GM19324 (cell line): Measurements from ENCODE around the gene EIF1.

Experiments used
- ATAC-seq: cut with Tn5 transposase; IDR thresholded peaks from one replicate; pipeline ENCODE4 v1.9.1; 2021; ENCODE audit warnings: mild to moderate bottlenecking, moderate library complexity; ENCODE audit not compliant: unreplicated experiment, low FRiP score

Gene EIF1

DNA sequence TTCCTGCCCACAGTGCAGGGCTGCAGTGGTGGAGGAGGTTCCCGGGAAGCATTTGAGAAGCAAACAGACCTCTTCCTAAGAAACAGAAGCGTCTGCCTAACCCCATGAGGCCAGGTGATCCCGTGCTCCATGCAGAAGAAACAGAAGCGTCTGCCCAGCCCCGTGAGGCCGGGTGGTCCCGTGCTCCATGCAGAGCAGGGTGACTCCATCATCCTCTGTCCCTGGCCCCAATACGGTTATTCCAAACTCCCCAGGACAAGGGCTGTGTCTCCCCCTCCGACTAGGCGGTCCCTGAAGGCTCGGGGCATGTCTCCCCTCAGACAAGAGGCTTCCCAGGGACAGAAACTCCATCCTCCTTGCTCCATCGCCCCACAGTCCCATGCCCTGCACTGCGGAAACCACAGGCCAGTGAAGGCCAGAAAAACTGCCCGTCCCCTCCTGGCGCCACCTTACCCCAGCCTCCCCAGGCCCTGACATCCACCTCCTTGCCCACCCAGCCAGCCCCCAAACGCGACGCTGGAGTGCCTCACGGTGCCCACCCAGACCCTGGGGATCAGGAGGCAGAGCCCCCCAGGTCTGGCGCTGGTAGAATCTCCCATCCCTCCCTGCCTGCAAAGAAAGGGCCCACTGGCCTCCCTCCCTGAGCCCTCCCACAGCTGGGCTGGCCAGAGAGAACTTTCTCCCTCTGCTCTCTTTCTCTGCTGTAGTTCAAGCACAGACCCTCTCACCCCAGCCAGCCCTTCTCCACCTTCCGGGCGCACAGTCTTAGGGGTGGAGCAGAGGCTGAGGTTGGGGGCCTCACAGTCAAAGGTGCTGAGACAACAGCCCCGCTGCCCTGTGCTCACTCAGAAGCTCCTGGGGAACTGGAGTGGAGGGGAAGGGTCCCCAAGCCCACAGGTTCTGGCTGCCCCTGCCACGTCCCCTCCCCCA, 33.7 kb upstream of the EIF1 start:
- no peak for ATAC-seq

DNA sequence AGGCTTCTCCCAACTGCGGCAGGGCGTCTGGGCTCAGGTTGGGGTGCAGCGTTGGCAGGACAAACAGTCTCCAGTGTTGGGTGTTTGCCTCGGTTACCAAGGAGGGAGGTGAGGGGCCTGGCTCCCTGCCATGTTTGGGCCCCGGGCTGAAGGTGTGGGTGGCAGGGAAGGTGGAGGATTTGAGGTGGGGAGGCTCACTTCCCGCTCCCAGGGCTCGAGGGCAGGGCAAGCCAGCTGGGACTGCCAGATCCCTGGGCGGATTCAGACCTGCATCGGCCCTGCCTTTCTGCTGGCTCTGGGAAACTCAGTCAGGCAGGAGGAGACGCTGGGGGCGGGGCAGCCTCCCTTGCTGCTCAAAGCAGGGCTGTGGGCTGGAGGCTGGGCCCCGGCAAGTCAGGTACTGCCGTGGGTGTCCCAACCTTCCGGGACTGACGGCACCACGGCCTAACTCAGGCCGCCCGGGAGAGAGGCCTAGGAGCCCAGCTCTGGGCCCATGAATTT, 33.0 kb upstream of the EIF1 start:
- ATAC-seq: no peak

DNA sequence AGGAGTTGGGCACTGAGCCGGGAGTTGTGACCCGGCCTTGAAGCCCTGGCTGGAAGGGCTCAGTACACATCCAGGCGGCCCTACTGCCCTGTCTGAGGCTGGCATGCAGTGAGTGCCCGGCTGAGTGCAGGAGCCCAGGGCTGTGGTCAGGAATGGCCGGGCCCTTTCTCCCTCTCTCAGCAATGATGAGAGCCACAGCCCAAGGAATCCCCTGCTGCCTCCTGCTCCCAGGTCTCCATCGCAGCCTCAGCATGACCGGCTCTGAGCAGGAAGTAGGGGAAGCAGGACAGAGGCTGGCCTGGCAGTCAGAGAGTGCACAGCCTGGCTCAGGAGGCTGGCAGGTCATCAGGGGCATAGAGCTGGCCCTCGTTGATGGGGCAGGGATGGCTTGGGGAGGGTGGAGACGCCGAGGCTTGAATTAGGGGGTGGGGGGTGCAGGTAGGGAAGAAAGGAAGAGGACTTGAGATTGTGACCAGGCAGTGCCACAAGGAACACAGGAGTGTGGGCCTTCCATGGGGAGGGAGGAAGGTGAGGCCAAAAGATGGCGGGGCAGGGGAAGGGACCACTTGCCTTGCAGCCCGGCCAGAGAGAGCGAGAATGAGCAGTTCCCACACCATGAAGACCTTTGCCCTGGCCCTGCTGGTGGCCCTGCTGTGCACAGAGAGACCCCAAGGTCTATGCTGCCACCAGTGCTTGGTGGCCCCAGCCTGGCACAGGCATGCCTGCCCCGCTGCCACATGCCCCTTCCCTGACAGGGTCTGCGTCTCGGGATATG, 32.2 kb upstream of the EIF1 start:
- no peak for ATAC-seq

DNA sequence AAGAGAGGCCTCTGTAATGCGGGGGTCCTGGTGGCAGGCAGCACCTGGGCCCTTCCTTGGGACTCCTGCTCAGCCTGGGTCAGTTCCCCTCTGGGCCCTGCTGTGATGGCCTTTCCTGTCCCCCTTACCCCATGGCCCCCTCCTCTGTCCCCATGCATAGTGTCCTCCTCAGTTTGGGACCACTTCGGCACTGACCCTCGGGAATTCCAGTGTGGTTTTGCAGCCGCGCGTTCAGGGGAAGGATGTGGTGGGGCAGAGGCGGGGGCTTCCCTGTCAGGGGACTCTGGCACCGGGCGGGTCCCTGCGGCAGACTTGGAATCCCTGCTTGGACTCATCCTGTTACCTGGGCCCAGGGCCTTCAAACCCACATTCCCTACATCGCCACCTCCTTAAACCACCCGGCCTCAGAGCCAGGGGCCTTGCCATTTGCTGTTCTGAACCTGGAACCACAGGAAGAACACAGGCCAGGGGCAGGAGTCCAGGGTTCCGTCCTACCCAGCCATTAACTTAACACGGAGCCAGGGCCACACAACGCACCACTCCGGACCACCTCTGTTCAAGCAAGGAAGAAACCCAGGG, 31.4 kb upstream of the EIF1 start:
- ATAC-seq: no peak

DNA sequence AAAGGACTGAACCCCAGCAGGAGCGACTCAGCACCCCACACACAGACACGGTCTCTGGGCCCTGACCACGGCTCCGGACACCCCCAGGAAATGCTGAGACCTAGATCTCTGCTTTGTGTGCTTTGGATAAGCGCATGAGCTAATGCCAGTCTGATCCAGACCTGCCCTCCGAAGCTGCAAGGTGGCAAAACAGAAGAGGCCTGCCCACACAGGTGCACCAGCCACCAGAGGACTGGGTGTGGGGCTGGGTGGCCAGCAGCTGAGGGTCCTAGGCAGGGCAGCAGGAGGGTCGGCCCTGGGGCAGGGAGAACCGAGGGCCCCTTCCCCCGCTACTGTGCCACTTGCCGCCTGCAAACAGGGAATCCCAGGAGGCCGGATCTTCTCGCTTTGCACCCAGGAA, 30.7 kb upstream of the EIF1 start:
- no peak for ATAC-seq

DNA sequence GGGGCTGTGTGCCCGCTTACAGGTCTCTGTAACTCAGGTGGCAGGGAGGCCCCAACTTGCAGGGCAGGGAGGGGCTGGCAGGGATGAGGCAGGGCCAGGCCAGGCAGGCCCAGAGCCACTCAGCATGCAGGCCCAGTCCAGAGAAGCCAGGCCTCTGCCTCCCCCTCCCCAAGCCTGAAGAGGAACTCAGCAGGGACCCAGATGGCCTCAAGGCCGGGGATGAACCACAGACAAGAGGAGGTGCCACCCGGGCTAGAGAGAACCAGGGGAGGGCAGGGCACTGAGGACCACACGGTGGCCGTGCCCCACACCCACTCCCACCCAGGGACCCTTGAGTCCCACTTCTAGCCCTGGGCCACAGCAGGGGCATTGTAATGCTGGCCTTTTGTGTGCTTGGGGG, 29.8 kb upstream of the EIF1 start:
- no peak for ATAC-seq

DNA sequence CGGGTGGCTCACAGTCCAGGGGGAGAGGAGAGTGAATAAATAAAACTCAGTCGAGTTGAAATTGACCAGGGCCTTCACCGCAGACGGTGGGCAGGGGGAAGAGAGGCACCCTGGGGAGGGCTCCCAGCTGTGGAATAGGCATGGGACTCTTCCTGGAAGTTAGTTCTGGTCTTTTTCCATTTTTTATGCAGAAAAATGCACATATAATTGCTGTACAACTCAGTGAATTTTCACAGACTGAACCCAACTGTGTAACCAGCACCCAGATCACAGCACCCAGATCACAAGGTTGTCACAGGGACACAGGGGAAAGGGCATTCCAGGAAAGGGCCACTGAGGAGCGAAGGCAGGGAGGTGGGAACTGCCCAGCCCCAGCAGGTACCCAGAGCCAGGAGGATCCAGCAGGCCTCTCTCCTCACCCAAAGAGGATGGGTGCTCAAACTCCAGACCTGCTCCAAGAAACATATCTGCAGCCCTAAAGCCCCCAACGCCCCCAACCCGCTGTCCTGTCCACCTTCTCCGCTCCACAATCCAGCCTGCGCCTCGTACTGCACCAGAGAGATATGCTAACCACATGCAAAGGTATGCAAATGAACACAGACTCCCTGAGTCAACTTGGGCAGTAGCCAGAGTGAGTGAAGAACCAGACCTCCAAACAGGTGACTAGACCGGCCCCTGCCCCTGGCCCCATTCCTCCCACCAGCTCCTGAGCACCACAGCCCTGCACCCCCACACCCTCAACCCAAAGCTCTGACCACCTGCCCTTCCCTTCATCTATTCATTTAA, 29.1 kb upstream of the EIF1 start:
- ATAC-seq: no peak

DNA sequence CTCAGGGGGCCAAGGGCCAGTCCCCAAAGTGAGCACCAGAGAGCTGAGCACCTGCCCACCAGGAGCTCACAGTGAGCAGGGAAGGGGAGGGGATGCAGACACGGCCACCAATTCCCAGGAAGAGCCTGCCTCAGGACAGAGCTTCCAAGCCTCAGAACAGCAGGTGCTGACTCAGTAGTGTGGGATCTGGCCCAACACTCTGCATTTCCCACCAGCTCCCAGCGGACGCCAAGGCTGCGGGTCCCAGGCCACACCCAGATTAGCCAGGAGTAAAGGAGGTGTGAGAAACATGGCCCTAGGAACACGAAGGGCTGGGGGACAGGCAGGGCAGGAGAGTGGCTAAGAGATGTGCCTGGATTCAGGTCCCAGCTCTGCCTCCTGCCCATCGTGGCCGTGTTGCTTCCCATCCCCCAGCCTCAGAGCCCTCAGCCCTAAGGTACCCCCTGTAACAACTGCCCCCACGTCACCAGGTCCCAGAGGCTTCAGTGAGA, 28.4 kb upstream of the EIF1 start:
- ATAC-seq: no peak

DNA sequence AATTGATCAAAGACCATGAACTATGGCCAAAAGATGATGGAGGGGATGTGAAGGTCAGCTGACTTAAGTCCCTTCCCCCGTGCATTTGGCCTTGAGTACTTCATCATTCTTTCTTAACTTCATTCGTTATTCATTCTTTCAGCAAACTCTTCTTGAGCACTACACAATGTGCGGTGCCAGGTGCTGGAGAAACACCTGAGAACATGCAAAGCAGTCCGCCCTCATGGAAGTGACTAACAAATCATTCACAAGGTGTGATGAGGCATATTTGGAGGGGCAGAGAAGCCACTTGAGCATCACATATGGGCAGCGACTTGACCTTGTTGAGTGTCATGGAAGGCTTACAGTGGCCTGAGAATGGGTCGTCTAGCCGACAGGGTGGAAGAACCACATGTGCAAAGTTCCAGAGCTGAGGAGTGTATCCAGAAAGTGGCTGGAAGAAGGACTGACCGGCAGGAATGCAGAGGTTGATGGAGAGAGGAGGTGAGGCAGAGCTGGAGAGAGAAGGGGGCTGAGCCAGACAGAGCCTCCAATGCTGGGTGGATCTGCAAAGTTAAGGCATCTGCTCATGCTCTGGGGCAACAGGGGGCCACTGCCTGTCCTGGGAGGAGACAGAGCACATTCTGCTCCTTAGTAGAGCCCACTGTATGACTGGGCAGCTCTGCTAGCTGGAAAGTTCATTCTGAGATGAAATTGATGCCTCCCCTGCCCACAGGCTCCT, 25.1 kb upstream of the EIF1 start:
- ATAC-seq: no peak

DNA sequence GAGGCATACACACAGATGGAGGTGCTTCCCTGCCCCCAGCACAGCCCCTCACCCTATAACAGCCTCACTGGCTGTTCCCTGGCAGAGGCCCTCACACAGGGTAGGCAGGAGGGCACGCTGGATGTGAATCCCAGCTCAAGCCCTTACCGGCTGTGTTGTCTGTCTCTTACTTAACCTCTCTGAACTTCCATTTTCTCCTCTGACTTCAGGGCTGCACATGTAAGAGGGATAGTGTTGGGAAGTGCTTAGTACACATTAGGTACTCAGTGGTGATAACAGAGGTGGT, 24.6 kb upstream of the EIF1 start:
- no peak for ATAC-seq

DNA sequence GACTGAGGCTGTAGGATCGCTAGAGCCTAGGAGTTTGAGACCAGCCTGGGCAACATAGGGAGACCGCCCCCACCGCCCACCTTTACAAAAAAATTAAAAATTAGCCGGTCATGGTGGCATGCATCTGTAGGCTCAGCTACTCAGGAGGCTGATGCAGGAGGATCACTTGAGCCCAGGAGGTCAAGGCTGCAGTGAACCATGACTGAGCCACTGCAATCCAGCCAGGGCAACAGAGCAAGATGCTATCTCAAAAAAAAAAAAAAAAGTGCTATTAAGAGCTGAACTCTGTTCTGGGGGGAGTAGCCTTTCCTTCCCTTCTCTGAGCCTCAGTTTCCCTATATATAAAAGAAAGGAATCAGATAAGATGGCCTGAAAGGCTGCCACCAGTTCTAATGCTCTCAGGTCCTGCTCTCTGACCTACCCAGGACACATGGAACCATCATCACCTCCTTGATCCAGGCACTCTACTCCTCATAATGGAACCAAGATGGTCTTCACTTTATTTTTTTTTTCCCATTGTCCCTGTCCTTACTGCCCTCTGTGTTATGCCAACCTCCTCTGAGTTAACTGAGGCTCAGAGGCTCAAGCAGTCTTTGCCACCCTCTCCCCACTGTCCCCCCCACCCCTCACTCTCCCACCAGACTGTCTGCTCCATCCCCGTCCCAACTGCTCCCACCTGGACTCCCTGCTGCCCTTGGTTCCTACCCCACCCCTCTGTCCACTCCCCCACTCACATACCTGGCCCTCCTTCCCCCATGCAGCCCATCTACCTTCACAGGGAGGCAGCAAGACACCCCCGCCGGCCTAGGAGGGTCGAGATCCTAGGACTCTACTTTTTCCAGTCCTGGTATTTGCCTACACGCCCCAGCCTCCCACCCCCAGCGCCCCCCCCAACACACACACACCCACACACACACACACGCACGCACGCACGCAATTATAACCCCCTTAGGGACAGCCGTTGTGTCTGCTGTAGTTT, 23.8 kb upstream of the EIF1 start:
- no peak for ATAC-seq

DNA sequence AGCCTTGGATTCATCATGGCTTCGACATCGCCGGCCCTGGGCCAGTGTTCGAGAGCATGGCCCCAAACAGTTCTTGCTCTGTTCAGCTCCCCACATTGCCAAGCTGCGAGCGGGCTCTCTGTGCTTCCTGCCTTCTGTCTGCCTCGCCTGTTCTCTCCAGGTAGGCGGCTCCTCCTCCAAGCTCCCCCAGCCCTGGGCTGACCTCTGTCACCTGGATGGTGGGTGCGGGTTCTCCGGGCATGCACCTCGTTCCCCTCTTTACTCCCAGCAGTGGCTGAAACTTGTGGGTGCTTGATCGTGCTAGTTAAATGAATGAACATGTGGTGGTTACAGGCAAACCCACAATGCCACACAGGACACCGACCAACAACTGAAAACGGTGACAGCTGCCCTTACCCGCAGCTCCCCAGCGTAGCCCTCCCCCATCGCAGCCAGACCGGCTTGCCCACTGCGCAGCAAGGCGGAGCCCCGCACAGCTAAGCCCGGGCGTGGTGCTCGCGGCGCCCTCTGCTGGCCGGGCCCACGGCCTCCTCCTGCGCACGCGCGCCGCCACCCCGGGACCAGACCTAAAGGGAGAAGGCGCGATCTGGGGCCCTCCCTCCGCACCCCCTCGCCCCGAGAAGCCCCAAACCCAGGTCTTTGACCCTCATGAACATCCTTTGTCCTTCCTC, 23.0 kb upstream of the EIF1 start:
- ATAC-seq: peak; percentile 79

DNA sequence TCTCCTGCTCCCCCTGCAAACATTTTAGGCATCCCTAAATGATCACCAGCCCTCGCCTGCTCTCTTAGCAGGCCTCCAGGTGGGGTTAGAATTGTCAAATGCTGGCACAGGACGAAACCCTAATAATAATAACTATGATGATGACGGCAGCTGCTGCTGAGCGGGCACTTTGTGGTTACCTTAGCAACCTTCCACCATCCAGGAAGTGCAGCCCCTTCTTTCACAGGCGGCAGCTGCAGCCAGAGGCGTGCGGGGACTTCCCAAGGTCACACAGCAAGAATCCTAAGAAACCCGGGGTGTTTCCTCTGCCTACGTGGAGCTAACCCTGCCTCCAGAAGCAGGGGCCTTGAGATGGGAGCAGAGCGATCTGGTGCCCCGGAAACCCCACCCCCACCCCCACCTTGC, 22.4 kb upstream of the EIF1 start:
- ATAC-seq: peak; percentile 25

DNA sequence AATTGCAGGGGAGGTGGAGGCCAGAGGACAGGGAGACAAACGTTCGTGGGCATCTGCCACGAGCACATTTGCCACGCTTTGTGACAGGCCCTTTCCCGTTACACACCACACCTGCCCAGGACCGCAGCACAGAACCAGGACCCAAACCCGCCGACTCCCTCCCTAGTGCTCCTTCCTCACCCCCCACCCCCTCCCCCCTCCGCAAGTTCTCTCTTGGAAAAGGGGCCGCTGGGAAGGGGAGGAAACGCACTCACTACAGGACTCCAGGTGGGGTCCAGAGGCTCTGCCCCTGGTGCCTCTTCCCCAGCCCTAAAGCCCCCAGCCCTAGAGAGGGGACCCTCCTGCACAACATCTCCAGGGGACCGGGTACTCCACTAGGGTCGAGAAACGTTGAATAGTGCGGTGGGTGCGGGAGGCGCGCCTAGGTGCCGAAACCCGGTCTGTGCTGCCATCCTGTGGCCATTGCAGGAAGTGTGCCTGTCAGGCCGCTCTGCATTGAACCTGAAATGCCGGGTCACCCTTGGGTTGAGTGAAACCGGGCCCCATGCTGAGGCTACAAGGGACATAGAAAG, 21.9 kb upstream of the EIF1 start:
- peak; percentile 61 for ATAC-seq

DNA sequence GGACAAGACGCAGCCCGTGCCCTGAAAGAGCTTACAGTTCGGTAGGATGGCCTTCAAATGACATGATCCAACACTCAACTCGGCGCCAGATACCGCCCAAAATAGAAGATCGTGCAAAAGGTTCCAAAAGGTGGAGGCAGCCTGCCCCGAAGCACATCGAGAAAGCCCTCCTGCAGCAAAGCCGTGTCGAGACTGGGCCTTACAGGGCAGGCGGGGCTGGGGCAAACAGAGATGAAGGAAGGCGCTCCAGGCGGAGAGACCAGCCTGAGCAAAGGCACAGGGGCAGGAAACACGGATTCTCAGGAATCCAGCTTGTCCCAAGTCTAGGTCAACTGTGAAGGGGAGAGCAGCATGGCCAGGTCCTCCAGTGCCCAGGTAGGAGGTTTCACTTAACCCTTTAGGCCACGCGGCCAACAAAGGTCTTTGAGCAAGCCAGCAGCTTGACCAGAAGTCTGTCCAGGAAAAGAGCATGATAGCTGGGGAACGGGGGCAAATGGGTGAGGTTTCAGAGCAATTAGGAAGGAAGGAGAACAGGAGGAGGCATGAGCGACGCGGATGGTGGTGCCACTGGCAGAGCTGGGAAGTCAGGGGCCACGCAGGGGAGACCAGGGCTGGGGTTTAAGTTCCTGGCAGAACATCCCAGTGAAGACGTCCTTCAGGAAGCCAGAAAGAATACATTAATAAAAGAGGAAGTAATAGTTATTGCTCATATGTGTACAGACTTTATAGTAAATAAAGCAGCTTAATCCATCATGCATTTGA, 21.2 kb upstream of the EIF1 start:
- no peak for ATAC-seq

DNA sequence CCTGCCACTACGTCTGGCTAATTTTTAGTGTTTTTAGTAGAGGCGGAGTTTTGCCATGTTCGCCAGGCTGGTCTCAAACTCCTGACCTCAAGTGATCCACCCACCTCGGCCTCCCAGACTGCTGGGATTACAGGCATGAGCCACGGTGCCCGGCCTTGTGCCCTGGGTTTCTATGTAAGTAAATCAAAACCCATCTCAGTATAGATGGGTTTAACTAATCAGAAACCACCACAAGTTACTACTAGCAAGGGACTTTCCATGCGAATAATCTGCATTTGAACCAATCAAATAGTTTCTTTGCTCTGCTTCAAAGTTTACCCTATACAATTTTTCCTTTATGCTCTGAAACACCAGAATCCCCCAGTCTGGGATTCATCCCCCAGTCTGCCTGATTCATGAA, 16.5 kb upstream of the EIF1 start:
- ATAC-seq: no peak
